Measurements from ENCODE around the gene THPO.

THPO gene

DNA sequence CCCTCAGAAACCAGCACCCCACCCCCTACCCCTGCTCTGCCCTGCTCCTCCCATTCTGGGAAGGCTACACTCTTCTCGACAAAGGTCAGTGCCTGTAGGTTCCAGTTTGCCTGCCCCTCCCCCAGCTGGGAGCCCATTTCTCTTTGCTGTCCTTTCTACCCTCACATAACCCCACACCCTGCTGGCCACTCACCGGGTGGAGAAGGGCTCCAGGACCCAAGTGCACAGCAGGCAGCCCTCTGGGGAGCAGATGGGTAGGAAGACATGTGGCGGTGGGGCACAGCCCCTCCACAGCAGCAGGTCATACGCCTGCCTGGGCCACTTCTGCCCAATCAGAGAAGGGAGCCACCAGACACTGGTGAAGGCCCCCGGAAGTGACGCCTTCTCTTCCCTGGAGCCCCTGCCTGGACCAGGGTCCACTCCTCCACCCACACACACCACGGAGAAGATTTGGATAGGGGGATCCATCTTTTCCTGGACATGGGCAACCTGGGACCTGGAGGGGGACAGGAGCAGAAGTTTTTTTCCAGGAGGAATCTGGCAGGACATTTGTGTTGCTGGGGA, at the start of gene THPO:
THPO (minus strand) TSS at position 326 of the 564 bp plus-strand sequence. CDS start 1,948 bp downstream, outside the sequence.
- no peak for ATAC-seq

GRCh38 chr3:184426691-184427141, 48.7 kb upstream of the THPO start:
- no peak for ATAC-seq

- no peak for ATAC-seq
Observed at GRCh38 chr3:184423561-184423960, 45.6 kb upstream of the THPO start.

DNA sequence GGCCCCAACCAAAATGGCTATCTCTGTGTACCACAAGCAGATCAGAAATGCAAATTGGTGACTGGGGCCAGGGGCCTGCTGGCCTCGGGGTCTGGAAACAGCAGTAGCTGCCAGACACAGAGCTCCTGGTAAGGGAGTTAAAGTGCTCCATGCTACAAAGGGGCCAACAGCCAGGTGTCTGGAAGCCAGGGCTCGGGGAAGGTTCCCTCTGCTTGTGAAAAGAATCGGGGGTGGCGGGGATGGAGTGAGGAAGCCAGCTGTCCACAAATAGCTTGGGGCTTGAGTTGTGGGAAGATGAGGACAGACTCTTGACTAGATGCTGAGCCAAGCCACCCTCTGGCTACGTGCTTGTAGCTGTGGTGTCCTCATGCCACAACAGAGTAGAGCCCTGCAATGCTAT, 41.2 kb upstream of the THPO start:
- no peak for ATAC-seq

GRCh38 chr3:184417619-184418327, 39.8 kb upstream of the THPO start:
- ATAC-seq = peak; percentile 82 to 88

- no peak for ATAC-seq
Observed at GRCh38 chr3:184415203-184415490, 37.1 kb upstream of the THPO start.

DNA sequence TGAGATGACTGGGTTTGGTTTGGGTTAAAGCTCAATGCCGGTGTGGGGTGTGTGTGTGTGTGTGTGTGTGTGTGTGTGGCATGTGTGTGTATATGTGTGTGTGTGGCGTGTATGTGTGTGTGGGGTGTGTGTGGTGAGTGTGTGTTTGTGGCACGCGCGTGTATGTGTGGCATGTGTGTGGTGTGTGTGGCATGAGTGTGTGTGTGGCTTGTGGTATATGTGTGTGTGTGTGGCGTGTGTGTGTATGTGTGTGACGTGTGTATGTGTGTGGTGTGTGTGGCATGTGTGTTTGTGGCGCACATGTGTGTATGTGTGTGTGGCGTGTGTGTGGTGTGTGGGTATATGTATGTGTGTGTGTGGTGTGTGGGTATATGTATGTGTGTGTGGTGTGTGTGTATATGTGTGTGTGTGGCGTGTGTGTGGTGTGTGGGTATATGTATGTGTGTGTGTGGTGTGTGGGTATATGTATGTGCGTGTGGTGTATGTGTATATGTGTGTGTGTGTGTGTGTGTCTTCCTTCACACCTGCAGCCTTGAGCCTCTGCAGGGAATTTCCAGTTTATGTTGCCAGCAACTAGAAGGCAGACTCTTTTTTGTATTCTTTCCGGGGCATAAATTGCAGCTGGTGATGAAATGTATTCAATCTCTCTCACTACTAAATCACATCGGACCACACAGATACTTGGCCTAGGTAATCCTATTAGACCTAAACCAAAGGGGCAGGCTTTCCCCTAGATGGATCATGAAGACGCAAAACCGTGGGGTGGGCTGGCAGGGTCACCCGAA, 36.6 kb upstream of the THPO start:
- ATAC-seq = no peak

DNA sequence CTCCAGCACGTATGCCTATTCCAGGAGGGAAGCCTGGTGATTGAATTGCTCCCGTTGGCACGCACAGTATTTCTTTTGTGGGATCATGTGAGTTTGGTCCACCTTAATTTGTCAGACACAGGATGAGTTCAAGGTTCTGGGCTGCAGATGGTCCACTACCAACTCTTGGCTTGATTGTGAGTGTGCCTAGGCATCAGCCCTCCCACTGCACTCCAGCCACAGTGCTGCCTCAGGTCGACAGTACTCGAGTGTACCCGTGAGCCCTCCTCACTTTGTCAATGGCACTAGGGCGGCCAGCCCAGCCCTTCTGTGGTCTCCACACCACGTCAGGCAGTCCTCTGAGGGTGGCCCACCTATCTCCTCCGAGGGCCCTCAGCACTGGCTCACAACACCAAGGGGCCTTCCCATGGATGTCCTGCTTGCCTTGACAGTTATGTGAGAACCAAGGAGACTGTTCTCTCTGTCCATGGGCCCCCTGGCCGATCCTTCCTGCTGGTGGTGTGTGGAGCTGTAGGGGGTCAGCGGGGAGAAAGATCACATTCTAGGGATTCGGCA, 32.0 kb upstream of the THPO start:
- no peak for ATAC-seq

GRCh38 chr3:184409331-184409926, 31.4 kb upstream of the THPO start:
- no peak for ATAC-seq

GRCh38 chr3:184405075-184406030, 27.3 kb upstream of the THPO start:
- no peak for ATAC-seq

DNA sequence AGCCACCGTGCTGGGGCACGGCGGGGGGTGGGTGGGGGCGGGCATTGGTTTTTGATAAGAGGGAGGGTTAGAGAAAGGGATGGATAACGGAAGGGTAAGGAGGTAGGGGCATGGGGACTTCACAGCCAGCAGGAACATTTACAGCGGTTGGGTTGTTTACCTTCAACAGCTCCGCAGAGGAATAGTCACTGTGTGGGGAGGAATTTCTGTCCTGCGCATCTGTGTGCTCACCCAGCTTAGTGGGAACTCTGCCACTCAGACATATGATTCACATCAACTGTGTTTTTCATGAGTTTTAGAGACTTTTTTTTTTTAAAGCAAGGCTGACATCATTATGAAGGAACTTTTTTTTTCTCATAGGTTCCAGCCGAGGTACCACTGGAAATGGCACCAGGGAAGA, 21.4 kb upstream of the THPO start:
- ATAC-seq = no peak

DNA sequence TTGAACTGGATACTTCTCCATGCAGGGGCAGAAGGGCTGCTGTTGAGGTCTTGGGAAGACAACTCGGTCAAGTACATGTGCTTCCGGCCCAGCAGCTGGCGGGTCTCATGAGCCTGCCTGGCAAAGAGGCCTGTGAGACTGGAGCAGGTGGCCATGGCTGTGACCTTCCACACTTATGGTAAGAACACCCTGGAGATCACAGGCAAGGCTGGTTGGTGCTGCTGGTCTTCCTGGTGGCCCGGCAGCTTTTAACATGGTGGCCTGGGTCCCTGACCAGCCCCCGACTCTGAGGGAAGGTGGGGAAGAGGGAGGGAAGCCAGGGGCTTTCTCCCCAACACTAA, 17.3 kb upstream of the THPO start:
- no peak for ATAC-seq

DNA sequence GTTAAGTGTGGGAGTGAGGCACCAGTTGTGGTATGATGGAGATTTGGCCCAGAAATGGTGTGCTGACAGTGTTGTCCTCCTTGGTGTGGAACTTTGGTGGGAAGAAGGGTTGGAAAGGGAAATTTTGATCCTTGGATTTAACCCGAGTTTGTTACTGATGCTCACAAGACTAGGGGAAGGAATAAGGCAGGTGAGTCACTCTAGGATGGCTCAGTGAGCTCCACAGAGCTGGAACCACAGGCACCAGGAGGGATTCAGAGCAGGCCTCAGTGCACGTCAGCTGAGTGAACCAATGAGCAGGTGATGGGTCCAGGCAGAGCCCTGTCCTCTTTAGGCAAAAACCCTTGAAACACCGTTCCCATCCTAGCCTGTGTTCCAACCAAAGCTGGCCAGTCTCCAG, 13.3 kb upstream of the THPO start:
- no peak for ATAC-seq

DNA sequence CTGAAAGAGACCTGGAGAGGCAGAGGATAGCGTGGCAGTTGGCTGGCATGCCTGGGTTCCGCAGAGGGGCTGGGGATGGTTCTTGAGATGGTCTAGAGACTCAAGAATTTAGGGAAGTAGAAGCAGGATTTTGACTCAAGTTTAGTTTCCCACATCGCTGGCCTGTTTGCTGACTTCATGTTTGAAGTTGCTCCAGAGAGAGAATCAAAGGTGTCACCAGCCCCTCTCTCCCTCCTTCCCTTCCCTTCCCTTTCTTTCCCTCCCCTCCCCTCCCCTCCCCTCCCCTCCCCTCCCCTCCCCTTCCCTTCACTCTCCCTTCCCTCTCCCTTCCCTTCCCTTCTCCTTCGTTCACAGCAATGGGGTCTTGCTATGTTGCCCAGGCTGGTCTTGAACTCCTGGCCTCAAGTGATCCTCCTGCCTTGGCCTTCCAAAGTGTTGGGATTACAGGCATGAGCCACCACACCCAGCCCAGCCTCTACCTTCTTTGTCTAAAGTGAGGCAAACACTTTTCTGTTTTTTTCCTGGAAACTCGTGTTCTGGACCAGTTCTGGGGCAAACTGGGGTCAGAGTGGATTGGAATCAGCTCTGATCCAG, 12.0 kb upstream of the THPO start:
- ATAC-seq = no peak

DNA sequence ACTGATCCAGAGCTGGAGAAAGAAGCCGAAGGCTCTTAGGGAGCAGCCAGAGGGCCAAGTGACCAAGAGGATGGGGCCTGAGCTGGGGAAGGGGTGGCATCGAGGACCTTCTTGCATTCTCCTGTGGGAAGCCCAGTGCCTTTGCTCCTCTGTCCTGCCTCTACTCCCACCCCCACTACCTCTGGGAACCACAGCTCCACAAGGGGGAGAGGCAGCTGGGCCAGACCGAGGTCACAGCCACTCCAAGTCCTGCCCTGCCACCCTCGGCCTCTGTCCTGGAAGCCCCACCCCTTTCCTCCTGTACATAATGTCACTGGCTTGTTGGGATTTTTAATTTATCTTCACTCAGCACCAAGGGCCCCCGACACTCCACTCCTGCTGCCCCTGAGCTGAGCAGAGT, 11.4 kb upstream of the THPO start:
- ATAC-seq = no peak

GRCh38 chr3:184388936-184389230, 10.9 kb upstream of the THPO start:
- ATAC-seq = no peak

DNA sequence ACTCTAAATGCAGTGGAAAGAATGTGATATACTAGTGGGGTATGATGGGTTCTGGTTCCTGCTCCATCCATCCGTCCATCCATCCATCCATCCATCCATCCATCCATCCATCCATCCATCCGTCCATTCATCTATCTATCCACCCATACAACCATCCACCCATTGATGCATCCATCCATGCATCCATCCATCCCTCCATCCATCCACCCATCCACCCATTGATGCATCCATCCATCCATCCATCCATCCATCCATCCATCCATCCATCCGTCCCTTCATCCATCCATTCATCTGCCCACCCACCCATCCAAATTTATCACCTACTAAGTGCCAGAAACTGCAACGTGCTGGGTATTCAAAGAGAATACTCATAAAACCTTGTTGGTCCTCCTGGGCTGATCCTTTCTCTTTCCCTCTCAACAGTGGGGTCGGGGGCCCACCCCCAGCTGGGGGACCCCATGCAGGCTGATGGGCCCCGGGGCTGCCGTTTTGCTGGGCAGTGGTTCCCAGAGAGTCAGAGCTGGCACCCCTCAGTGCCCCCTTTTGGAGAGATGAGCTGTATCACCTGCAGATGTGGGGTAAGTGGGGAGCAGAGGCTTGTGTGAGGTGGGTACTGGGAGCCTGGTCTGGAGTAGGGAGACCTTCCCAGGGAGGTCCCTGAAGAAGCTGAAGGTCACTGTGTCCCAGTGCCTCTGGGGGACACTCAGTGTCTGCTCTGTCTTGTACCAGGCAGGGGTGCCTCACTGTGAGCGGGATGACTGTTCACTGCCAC, 10.3 kb upstream of the THPO start:
- ATAC-seq = no peak

DNA sequence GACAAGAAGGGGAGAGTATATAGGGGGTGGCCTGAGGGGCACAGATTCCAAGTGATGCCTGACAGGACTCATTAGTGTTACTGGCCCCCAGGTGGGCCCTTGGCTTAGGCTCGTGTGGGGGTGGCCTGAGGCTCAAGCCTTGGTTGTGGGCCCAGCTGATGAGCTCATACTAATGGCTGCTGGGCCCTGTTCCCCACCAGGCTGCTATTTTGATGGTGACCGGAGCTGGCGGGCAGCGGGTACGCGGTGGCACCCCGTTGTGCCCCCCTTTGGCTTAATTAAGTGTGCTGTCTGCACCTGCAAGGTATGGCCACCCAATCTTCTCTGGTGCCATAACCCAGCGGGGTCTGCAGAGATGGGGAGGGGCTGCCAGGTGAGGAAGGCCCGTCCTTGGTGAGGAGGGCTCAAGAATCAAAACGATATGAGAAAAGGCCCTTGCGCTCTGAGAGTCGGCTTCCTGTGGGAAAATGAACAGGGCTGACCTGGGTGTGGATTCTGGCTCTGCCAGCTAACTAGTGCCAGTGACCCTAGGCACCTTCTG, 9.2 kb upstream of the THPO start:
- ATAC-seq = no peak

DNA sequence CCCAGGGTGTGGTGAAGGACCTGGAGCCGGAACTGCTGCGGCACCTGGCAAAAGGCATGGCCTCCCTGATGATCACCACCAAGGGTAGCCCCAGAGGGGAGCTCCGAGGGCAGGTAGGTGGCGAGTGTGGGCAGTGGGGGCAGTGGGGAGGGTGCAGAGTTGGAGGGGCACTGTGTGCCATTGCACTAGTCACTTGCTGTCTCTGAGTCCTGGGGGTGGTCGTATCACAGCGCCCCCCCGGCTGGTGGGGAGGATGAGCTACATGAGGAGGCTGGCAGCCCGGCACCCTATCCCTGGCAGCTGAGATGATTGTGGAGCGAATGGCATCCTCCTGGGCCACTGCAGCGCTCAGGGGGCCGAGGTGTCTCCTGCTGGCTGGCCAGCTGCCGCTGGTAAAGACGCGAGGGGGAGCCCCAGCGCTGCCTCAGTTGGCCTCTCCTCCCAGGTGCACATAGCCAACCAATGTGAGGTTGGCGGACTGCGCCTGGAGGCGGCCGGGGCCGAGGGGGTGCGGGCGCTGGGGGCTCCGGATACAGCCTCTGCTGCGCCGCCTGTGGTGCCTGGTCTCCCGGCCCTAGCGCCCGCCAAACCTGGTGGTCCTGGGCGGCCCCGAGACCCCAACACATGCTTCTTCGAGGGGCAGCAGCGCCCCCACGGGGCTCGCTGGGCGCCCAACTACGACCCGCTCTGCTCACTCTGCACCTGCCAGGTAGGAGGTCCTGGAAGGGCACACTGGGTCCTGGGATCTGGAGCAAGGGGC, 8.2 kb upstream of the THPO start:
- no peak for ATAC-seq

GRCh38 chr3:184384856-184385422, 6.9 kb upstream of the THPO start:
- no peak for ATAC-seq
